Cardiac muscle cell (in vitro differentiated cells and primary cell): ENCODE measurements around the gene CCL22. TPM values are rescaled to one million over a fixed set of nuclear protein-coding genes. Genes with fewer than 3 reads are reported as not detected.

ENCODE experiments used
- DNase-seq, 2 donors: peaks; one replicate each; pipeline versions ENCODE4 v3.0.0 to v3.0.0-alpha.2; 2010 to 2017; ENCODE audit warnings: low read depth in 1 of 2, low spot score in 1 of 2
- H3K27ac ChIP-seq: fragments of 200-600 bp; sonication (generic); 2 replicates; pipeline ENCODE4 v1.5.1; 2016
- H3K27me3 ChIP-seq: fragments of 200-600 bp; sonication (generic); 2 replicates; pipeline ENCODE4 v1.6.0; 2016; ENCODE audit warnings: control low read depth
- H3K36me3 ChIP-seq: fragments of 200-600 bp; sonication (generic); 2 replicates; pipeline ENCODE4 v1.5.1; 2016; ENCODE audit warnings: control low read depth
- H3K4me1 ChIP-seq: fragments of 200-600 bp; sonication (generic); 2 replicates; pipeline ENCODE4 v1.8.1; 2017; ENCODE audit warnings: low read depth, mild to moderate bottlenecking, mixed run types
- H3K4me3 ChIP-seq: fragments of 200-600 bp; sonication (generic); 2 replicates; pipeline ENCODE4 v1.5.1; 2016; ENCODE audit warnings: mild to moderate bottlenecking
- H3K9me3 ChIP-seq: fragments of 200-600 bp; sonication (generic); 2 replicates; pipeline ENCODE4 v1.5.1; 2017; ENCODE audit warnings: low read depth, mild to moderate bottlenecking, control low read depth
- polyA plus RNA-seq: library from polyadenylated mRNA; unstranded; fragments of >200 nt; fragmentation: Nextera tagmentation; extraction: Ambion mirVana; gene quantifications from 2 replicates; pipeline ENCODE4 v1.2.1, GENCODE V29; 2016
- total RNA-seq: library from RNA; depleted of rRNA; stranded (reverse); fragments of >200 nt; gene quantifications from 2 replicates; pipeline ENCODE4 v1.2.3, GENCODE V29; 2016
- TF ChIP-seq, protein P1 (sequence below): IDR thresholded peaks from 2 replicates; pipeline ENCODE4 v1.5.1; 2012; ENCODE audit warnings: low read depth, mild to moderate bottlenecking, low read length

CCL22 gene
- total and polyA plus RNA-seq, 2 experiments from 2014 or later = 0.09 to 0.56 TPM

DNA sequence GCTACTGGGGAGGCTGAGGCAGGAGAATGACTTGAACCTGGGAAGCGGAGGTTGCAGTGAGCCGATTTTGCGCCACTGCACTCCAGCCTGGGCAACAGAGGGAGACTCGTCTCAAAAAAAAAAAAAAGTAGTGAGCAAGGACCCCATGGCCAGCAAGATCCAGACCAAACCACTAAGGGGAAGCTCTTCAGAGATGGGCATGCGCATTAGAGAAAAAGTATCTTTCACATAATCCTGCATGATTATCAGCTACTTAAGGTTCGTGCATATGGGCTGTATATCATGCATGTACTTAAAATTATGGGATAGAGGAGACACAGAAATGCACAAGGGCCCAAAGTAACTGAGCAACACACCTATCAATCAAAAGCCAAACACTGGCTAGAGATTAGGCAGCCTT is 10.7 kb upstream of the CCL22 start:
- H3K4me3 ChIP-seq = no peak overlapping the region
- no peaks in the 10 kb centered on the region for H3K9me3 ChIP-seq
- DNase-seq = no peak
- H3K27ac ChIP-seq = no peak overlapping the region
- no peaks in the 10 kb centered on the region for H3K36me3 ChIP-seq
- H3K27me3 ChIP-seq = peaks cover 11% of the 10 kb centered on the region
- TF ChIP-seq, protein P1, sequence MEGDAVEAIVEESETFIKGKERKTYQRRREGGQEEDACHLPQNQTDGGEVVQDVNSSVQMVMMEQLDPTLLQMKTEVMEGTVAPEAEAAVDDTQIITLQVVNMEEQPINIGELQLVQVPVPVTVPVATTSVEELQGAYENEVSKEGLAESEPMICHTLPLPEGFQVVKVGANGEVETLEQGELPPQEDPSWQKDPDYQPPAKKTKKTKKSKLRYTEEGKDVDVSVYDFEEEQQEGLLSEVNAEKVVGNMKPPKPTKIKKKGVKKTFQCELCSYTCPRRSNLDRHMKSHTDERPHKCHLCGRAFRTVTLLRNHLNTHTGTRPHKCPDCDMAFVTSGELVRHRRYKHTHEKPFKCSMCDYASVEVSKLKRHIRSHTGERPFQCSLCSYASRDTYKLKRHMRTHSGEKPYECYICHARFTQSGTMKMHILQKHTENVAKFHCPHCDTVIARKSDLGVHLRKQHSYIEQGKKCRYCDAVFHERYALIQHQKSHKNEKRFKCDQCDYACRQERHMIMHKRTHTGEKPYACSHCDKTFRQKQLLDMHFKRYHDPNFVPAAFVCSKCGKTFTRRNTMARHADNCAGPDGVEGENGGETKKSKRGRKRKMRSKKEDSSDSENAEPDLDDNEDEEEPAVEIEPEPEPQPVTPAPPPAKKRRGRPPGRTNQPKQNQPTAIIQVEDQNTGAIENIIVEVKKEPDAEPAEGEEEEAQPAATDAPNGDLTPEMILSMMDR = no peak
- no peaks in the 10 kb centered on the region for H3K4me1 ChIP-seq

GRCh38 chr16:57348327-57348726 is 10.3 kb upstream of the CCL22 start:
- no peak for DNase-seq
- no peaks in the 10 kb centered on the region for H3K9me3 ChIP-seq
- peaks cover 11% of the 10 kb centered on the region for H3K27me3 ChIP-seq

GRCh38 chr16:57349212-57350031 is 9.2 kb upstream of the CCL22 start:
- Histone ChIP-seq H3K4me1 (no peaks in the 10 kb centered on the region), H3K4me3 (no peak overlapping the region), H3K27me3 (peaks cover 11% of the 10 kb centered on the region), H3K36me3 (no peaks in the 10 kb centered on the region), H3K9me3 (no peaks in the 10 kb centered on the region), H3K27ac (no peak overlapping the region)
- TF ChIP-seq, protein P1 = no peak
- DNase-seq = no peak

More at GRCh38 chr16:57348327-57348726, 10.3 kb upstream of the CCL22 start:
- no peaks in the 10 kb centered on the region for H3K4me1 ChIP-seq
- no peak overlapping the region for H3K4me3 ChIP-seq
- TF ChIP-seq, protein P1 = no peak
- no peaks in the 10 kb centered on the region for H3K36me3 ChIP-seq
- no peak overlapping the region for H3K27ac ChIP-seq

GRCh38 chr16:57352636-57353047 is 5.9 kb upstream of the CCL22 start:
- Histone ChIP-seq H3K4me3 (no peak overlapping the region), H3K27ac (no peak overlapping the region), H3K9me3 (no peaks in the 10 kb centered on the region), H3K36me3 (no peaks in the 10 kb centered on the region), H3K4me1 (no peaks in the 10 kb centered on the region), H3K27me3 (peaks cover 11% of the 10 kb centered on the region)
- no peak for DNase-seq
- TF ChIP-seq, protein P1 = no peak

GRCh38 chr16:57354311-57354710 is 4.3 kb upstream of the CCL22 start:
- no peak for DNase-seq
- Histone ChIP-seq H3K36me3 (no peaks in the 10 kb centered on the region), H3K4me1 (no peaks in the 10 kb centered on the region), H3K9me3 (no peaks in the 10 kb centered on the region), H3K27me3 (peaks cover 11% of the 10 kb centered on the region), H3K27ac (no peak overlapping the region), H3K4me3 (no peak overlapping the region)
- TF ChIP-seq, protein P1 = no peak
